GM21526 (cell line): Measurements from ENCODE around the gene MYLIP.
"Not testable (repeated sequence)": the region's sequence is repeated elsewhere in the genome, so short reads cannot be mapped to it uniquely, and the experiment has no call there.

Experiments used
- ATAC-seq: cut with Tn5 transposase; IDR thresholded peaks from one replicate; pipeline ENCODE4 v1.9.1; 2021; ENCODE audit warnings: moderate library complexity; ENCODE audit not compliant: unreplicated experiment, low FRiP score

The MYLIP gene

DNA sequence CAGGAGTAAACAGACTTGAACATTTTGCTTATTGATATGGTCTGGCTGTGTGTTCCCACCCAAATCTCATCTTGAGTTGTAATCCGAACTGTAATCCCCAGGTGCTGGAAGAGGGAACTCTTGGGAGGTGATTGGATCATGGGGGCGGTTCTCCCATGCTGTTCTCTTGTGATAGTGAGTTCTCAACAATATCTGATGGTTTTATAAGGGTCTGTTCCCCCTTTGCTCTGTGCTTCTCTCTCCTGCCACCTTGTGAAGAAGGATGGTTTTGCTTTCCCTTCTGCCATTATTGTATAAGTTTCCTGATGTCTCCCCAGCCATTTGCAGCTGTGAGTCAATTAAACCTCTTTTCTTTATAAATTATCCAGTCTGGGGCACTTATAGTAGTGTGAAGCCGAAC lies 40.0 kb downstream of the MYLIP start:
- ATAC-seq, result no peak

GRCh38 chr6:16171400-16171799 lies 42.5 kb downstream of the MYLIP start:
- no peak for ATAC-seq

GRCh38 chr6:16173167-16173940 lies 44.5 kb downstream of the MYLIP start:
- no peak for ATAC-seq

DNA sequence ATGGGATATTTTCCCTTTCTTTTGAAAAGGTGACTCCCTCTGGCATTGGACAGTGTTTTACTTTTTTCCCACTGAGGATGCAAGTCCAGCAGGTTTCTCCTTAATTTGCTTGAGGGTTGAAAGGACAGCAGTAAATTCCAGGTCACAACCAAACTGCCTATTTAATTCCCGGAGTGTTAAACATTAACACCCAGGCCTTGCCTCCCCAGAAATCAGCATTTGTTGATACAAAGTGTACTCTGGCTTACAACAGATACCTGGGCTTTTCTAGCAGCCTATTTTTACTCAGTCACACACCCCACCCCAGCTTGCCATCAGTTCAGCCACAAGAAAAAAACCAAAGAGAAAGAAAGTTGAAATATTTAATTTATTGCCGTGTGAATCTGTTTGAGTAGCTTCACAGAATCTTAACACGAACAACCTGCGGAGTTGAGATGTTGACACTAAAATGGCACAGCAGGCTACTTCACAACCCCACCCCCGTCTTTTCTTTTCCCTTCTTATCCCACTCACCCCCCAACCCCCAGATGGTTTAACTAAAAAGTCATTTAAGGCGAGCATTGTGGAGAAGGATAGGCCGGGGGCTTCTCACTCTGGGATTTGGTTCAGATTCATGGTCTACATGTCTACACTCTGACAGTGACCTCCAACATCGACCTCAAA lies 45.7 kb downstream of the MYLIP start:
- ATAC-seq, result no peak

DNA sequence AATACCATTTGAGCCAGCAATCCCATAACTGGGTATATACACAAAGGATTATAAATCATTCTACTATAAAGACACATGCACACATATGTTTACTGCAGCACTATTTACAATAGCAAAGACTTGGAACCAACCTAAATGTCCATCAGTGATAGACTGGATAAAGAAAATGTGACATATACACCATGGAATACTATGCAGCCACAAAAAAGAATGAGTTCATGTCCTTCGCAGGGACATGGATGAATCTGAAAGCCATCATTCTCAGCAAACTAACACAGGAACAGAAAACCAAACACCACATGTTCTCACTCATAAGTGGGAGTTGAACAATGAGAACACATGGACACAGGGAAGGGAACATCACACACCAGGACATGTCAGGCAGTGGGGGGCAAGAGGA lies 47.7 kb downstream of the MYLIP start:
- ATAC-seq, result not testable (repeated sequence)

- no peak for ATAC-seq
These were observed 49.0 kb downstream of the MYLIP start for GRCh38 chr6:16177881-16178280.

DNA sequence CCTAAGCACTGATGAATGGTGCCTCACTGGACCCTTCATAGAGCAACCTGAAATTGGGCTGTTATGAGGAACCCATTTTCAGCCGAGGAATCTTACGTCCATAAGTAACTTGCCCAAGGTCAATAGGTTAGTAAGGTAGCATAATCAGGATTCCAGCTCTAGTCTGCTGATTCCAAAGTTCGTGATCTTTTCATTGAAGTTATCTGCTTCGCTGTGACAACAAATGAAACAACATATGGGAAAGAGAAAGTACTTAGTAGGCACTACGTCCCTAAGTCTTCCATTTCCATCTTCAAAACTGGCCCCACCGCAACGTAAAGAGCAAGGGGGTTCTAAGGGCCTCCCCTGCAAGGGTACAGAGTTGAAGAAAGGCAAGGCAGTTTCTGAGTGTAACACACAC lies 49.5 kb downstream of the MYLIP start:
- ATAC-seq, result no peak

DNA sequence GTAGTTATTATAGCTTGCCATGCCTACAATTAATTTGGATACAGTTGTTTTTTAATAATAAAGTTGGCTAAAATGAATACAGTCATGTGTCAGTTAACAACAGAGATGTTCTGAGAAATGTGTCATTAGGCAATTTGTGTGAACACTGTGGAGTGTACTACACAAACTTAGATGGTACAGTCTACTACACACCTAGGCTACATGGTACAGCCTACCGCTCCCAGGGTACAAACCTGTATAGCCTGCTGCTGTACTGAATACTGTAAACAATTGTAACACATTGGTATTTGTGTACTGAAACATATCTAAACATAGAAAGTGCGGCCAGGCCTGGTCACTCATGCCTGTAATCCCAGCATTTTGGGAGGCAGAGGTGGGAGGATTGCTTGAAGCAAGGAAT lies 50.2 kb downstream of the MYLIP start:
- ATAC-seq, result no peak

GRCh38 chr6:16179970-16180431 lies 51.1 kb downstream of the MYLIP start:
- ATAC-seq, result no peak

GRCh38 chr6:16180696-16181438 lies 52.0 kb downstream of the MYLIP start:
- no peak for ATAC-seq

- ATAC-seq, result no peak
These were observed 52.8 kb downstream of the MYLIP start for GRCh38 chr6:16181439-16182297.

GRCh38 chr6:16183187-16183664 lies 54.3 kb downstream of the MYLIP start:
- no peak for ATAC-seq

- no peak for ATAC-seq
These were observed 55.2 kb downstream of the MYLIP start for GRCh38 chr6:16184129-16184528.

DNA sequence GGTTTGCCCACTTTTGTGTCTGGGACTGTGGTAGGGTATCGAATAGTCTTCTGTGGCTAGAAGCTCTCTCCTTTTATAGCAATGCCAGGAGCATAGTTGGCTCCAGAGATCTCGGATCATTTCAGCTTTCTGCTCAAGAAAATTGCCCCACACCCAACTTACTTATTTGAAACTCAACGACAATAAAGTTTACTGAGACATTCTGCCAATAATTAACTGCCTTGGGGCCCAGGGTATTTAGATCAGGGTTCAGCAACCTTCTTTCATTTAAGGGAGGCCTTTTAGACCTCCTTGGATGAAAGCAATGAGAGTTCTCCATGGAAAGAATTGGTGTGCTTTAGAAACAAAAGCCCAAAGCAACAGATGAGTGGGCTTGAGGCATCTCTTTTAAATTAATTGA lies 55.7 kb downstream of the MYLIP start:
- no peak for ATAC-seq

- ATAC-seq, result no peak
These were observed 58.3 kb downstream of the MYLIP start for GRCh38 chr6:16187176-16187575.

DNA sequence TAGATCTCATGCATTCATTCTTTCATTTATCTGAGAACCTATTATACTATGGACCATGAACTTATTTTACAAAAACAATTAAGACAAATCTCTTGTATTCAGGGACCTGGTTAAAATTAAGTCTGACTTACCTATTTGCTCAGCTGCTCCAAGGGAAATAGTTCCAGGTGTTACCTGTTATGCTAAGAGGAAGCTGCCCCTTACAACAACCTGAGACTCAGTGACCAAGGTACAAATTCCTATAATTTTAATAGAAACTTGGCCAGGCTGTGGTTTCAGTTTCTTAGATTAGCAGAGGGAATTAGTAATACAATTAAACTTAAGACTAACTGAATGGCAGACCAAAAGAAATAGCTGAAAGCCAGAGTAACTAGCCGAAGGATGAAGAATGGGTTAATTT lies 61.3 kb downstream of the MYLIP start:
- ATAC-seq, result no peak

- no peak for ATAC-seq
These were observed 67.5 kb downstream of the MYLIP start for GRCh38 chr6:16196260-16196983.

DNA sequence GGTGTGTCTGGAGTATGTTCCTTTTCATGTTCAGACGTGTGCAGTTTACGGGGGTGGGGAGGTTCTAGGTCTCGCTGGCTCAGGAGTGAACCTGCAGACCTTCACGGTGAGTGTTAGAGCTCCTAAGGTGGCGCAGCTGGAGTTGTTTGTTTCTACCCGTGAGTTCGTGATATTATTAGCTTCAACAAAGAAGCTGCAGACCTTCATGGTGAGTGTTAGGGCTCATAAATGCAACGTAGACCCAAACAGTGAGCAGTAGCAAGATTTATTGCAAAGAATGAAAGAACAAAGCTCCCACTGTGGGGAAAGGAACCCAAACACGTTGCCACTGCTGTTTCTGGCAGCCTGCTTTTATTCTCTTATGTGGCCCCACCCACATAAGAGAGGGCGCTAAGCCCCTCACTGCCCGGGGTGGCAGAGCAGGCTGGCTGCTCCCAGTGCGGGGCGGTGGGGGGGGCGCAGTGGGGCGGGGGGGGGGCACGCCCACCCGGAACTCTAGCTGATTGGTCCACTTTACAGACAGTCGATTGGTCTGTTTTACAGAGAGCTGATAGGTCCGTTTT lies 68.2 kb downstream of the MYLIP start:
- ATAC-seq, result no peak
